ENCODE results near the gene GRK6. TPM values are rescaled to one million over a fixed set of nuclear protein-coding genes. Genes with fewer than 3 reads are reported as not detected.

GRK6 gene
- total RNA-seq, 1 experiment from 2014 or later = 75.2 TPM

DNA sequence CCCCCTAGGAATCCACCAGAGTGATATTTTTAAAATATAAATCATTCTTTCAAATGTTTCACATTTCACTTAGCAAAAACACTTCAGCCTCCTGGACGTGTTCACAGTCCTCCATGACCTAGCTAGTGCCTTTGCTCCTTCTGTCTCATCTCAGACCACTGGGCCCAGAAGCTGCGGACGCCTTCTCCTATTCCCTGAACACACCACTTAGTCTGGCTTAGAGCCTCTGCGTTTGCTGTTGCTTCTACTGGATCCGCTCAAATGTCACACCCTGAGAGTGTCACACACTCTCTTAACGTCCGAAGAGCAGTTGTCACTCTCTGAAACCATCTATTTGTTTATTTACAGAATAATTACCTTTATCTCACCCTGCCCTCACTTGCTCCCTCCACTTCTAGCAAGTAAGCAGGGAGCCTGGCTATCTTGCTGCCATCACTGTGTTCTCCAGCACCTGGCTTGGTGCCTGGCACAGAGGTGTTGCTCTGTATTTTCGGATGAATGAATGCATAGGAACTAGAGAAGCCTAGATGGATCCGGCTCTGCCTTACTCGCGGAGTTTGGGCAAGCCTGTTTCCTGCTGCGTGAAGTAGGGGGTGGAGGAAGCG is 1.2 kb upstream of the GRK6 start:
- peak overlapping the region; percentile 27 for H4K5ac ChIP-seq (ENCODE audit: insufficient read length, low read depth, low read length)
- H2AFZ ChIP-seq (ENCODE audit: low read length) = no peak overlapping the region
- Mint-ChIP-seq H3K36me3 (ENCODE audit: insufficient read depth in 1 of 3, low read depth in 3 of 3) (peaks cover 0 to 8% (median 6%) of the 10 kb centered on the region in 3 experiments; a peak in 4 of 7 replicates), H3K9me3 (no peaks in the 10 kb centered on the region), H3K27me3 (ENCODE audit: low read depth) (peaks cover 5% of the 10 kb centered on the region; the same call in 1 of the 2 replicates), H3K27ac (peak overlapping the region in 2 of 3 experiments; percentile 98 to 99; a peak in 4 of 7 replicates), H3K4me1 (peaks cover 24 to 32% of the 10 kb centered on the region in 2 experiments), H3K4me3 (peak overlapping the region; percentile 81 to 89)
- H3K9ac ChIP-seq (ENCODE audit: extremely low read depth, insufficient read length, low read length) = peak overlapping the region; percentile 42
- no peak overlapping the region for H3K23ac ChIP-seq (ENCODE audit: insufficient read length, low read depth, low read length)
- H2BK5ac ChIP-seq (ENCODE audit: insufficient read length, low read length) = no peak overlapping the region
- H3K9me3 ChIP-seq (ENCODE audit: control insufficient read depth, low read depth, low read length) = no peaks in the 10 kb centered on the region
- H2BK12ac ChIP-seq (ENCODE audit: insufficient read length, low read depth, low read length) = peak overlapping the region; percentile 21
- H3K4ac ChIP-seq (ENCODE audit: low read depth, low read length) = no peak overlapping the region; the same call in 1 of the 2 replicates
- H3K18ac ChIP-seq (ENCODE audit: insufficient read length, low read depth, low read length) = peak overlapping the region; percentile 85
- no CpG with 5 or more reads among the region's 13 CpGs for WGBS (ENCODE audit: extremely low coverage, insufficient read length, low lambda C conversion rate)
- H3T11ph ChIP-seq (ENCODE audit: low read length) = peak overlapping the region; percentile 20
- peak overlapping the region; percentile 95; the same call in 1 of the 2 replicates for H3K14ac ChIP-seq (ENCODE audit: insufficient read depth, low read length)
- no peaks in the 10 kb centered on the region for H3K27me3 ChIP-seq (ENCODE audit: insufficient read depth, low read length)
- H2BK15ac ChIP-seq (ENCODE audit: low read depth, low read length) = no peak overlapping the region
- H3K79me2 ChIP-seq (ENCODE audit: insufficient read depth, low read length) = no peaks in the 10 kb centered on the region; the same call in 1 of the 2 replicates
- H3K27ac ChIP-seq (ENCODE audit: insufficient read length, low read depth, low read length) = peak overlapping the region; percentile 66
- H4K91ac ChIP-seq (ENCODE audit: insufficient read length, low read depth, low read length) = no peak overlapping the region
- no peaks in the 10 kb centered on the region; the same call in 1 of the 2 replicates for H3K4me1 ChIP-seq (ENCODE audit: insufficient read depth, low read length)
- H3K23me2 ChIP-seq (ENCODE audit: insufficient read length, low read depth, low read length, poor library complexity, severe bottlenecking) = peaks cover 4% of the 10 kb centered on the region
- peak overlapping the region; percentile 33 for H2AK5ac ChIP-seq (ENCODE audit: insufficient read length, low read length)
- H3K79me1 ChIP-seq (ENCODE audit: insufficient read depth, low read depth, low read length, poor library complexity, severe bottlenecking) = no peaks in the 10 kb centered on the region
- H2BK20ac ChIP-seq (ENCODE audit: low read depth, low read length, poor library complexity, severe bottlenecking) = peak overlapping the region; percentile 86
- H3K56ac ChIP-seq (ENCODE audit: insufficient read length, low read depth, low read length) = no peak overlapping the region
- TF ChIP-seq, protein P1, sequence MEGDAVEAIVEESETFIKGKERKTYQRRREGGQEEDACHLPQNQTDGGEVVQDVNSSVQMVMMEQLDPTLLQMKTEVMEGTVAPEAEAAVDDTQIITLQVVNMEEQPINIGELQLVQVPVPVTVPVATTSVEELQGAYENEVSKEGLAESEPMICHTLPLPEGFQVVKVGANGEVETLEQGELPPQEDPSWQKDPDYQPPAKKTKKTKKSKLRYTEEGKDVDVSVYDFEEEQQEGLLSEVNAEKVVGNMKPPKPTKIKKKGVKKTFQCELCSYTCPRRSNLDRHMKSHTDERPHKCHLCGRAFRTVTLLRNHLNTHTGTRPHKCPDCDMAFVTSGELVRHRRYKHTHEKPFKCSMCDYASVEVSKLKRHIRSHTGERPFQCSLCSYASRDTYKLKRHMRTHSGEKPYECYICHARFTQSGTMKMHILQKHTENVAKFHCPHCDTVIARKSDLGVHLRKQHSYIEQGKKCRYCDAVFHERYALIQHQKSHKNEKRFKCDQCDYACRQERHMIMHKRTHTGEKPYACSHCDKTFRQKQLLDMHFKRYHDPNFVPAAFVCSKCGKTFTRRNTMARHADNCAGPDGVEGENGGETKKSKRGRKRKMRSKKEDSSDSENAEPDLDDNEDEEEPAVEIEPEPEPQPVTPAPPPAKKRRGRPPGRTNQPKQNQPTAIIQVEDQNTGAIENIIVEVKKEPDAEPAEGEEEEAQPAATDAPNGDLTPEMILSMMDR (conservative IDR thresholded peaks at IDR 0.05) = no peak
- peak overlapping the region; percentile 64 for H2BK120ac ChIP-seq (ENCODE audit: low read depth, low read length, poor library complexity, severe bottlenecking)
- DNase-seq = no peak
- peak overlapping the region; percentile 78 for H3K4me2 ChIP-seq (ENCODE audit: insufficient read depth, insufficient read length, low read length)
- no peak overlapping the region for H4K8ac ChIP-seq (replicated peaks; ENCODE audit: insufficient read length, low read depth, low read length)
- H4K20me1 ChIP-seq (ENCODE audit: control insufficient read depth, insufficient read depth, insufficient read length) = no peaks in the 10 kb centered on the region
